ENCODE data around the gene CD22. TPM values are rescaled to one million over a fixed set of nuclear protein-coding genes. Genes with fewer than 3 reads are reported as not detected.

CD22 gene
- total and polyA plus RNA-seq, 2 of the 4 experiments (the other 2 are of a cell fraction) = 0.18 to 0.22 TPM

GRCh38 chr19:35311901-35312665 lies 16.9 kb upstream of the CD22 start:
- H3K14ac ChIP-seq (replicated peaks; ENCODE audit: low read depth, low read length) = no peak overlapping the region
- H2BK120ac ChIP-seq (ENCODE audit: low read depth, low read length) = no peak overlapping the region
- no peaks in the 10 kb centered on the region for H3K4me1 ChIP-seq (ENCODE audit: control insufficient read depth, insufficient read depth, low read length)
- DNase-seq = no peak
- no peak overlapping the region for H3K56ac ChIP-seq (ENCODE audit: extremely low read depth, insufficient read depth, low read length)
- H4K20me1 ChIP-seq (ENCODE audit: insufficient read depth, low read length) = no peaks in the 10 kb centered on the region
- no peak overlapping the region for H4K91ac ChIP-seq (ENCODE audit: insufficient read depth, low read depth, low read length)
- ATAC-seq (ENCODE audit: low read depth) = no peak
- H3K9me3 ChIP-seq (ENCODE audit: control insufficient read depth, insufficient read depth, low read length) = no peaks in the 10 kb centered on the region
- H3K36me3 ChIP-seq (ENCODE audit: control insufficient read depth, insufficient read depth, low read length) = no peaks in the 10 kb centered on the region
- CTCF ChIA-PET = no interaction called here
- POLR2A ChIA-PET (ENCODE audit: unreplicated experiment) = no interaction called here
- no peak overlapping the region for H3K27ac ChIP-seq (ENCODE audit: insufficient read depth, low read length)
- TF ChIP-seq RCOR1 (IDR thresholded peaks at IDR 0.05; ENCODE audit: insufficient replicate concordance, low read length) = no peak
- TF ChIP-seq RAD21 (IDR thresholded peaks at IDR 0.05; ENCODE audit: low read length) = no peak
- no peak for TF ChIP-seq BHLHE40 (IDR thresholded peaks at IDR 0.05; ENCODE audit: low read depth, low read length)
- TF ChIP-seq CTCF (conservative IDR thresholded peaks at IDR 0.05; ENCODE audit: low read depth, low read length) = no peak
- TF ChIP-seq SMC3 (IDR thresholded peaks at IDR 0.05; ENCODE audit: low read depth, low read length) = no peak
- no peak overlapping the region for H3K23ac ChIP-seq (ENCODE audit: low read depth, low read length)
- dilution Hi-C loops (cut with HindIII; ENCODE audit: low sequenced_read_pairs, unreplicated experiment) (no loop called here), in situ Hi-C loops (cut with MboI; ENCODE audit: low sequenced_read_pairs) (no loop called here), intact Hi-C loops (cut with micrococcal nuclease) (no loop called here)
- no peak overlapping the region for H2BK15ac ChIP-seq (ENCODE audit: low read depth, low read length)
- H2AK9ac ChIP-seq (replicated peaks; ENCODE audit: low read depth, low read length, poor library complexity) = no peak overlapping the region
- H2AK5ac ChIP-seq (ENCODE audit: low read depth, low read length) = no peak overlapping the region
- H3K27me3 ChIP-seq (ENCODE audit: control insufficient read depth, insufficient read depth, low read length) = no peaks in the 10 kb centered on the region; the same call in 1 of the 2 replicates
- H3K79me1 ChIP-seq (ENCODE audit: low read depth in 1 of 2, low read length in 2 of 2) = no peaks in the 10 kb centered on the region
- no peak overlapping the region for H4K5ac ChIP-seq (ENCODE audit: low read depth, low read length)
- no peaks in the 10 kb centered on the region for H3K9me1 ChIP-seq (ENCODE audit: insufficient read depth, low read length)
- H3K9ac ChIP-seq (ENCODE audit: low read depth, low read length) = no peak overlapping the region
- no peak overlapping the region for H3K4me2 ChIP-seq (ENCODE audit: low read depth, low read length)
- no peak overlapping the region for H2BK5ac ChIP-seq (ENCODE audit: low read depth, low read length, poor library complexity, severe bottlenecking)
- no peak overlapping the region for H4K8ac ChIP-seq (ENCODE audit: low read depth in 2 of 2, low read length in 2 of 2)
- H2AFZ ChIP-seq (replicated peaks; ENCODE audit: low read length, poor library complexity) = peak overlapping the region; percentile 32
- 68% methylated on average over 9 of the region's 21 CpGs; no CpG with 5 or more reads in 1 of the 2 experiments for WGBS, 2 experiments (ENCODE audit: extremely low coverage in 2 of 2, insufficient read length in 1 of 2)
- no peak overlapping the region for H3K18ac ChIP-seq (ENCODE audit: low read depth, low read length)
- no peak overlapping the region for H3K4ac ChIP-seq (ENCODE audit: low read depth, low read length)
- no TSS peak for BruUV-seq (replicated peaks)
- no peak overlapping the region for H2BK20ac ChIP-seq (ENCODE audit: low read depth, low read length)
- H3K4me3 ChIP-seq (ENCODE audit: insufficient read depth, low read depth, low read length) = no peak overlapping the region

Measured in IMR-90 (cell line).